GM21737 (cell line): Measurements from ENCODE around the gene FXYD3.

ENCODE experiments used
- ATAC-seq: cut with Tn5 transposase; IDR thresholded peaks from one replicate; pipeline ENCODE4 v1.9.1; 2021; ENCODE audit warnings: mild to moderate bottlenecking, moderate library complexity; ENCODE audit not compliant: unreplicated experiment

FXYD3 gene

DNA sequence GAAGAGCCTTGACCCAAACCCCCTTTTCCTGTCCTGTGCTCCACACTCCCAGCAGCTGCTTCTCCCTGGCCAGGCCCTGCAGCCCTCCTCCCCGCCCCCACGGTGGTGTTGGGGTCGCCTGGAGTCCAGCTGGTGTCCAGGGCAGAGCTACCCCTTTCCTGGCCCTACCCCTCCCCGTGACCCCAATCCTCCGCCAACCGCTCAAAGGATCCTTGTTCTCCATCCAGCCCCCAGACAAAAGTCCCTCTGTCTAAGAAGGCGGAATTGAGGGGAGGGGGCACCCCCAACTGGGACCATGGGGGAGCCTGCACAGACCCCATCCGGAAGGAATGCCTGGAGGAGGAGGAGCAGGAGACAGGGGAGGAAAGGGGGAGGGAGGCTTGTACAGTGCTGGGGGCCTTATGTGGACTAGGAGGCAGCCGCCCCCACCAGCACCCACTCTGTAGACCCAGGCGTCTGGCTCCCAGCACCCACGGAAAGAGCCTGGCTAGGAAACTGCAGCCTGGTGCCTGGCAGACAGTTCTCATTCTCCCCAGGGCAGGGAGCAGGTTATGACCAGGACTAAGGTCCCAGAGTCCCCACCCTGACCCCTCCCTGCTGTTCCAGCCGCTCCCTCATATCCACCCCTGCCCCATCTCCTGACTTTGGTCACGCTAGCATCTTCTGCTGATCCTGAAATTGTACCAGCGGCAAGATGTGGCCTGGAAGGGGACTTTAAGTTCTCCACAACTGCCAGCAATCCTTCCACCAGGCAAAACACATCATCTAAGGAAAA lies at the start of gene FXYD3:
Gene FXYD3 (plus strand): TSS at position 647 of the 775 bp plus-strand sequence. CDS start 3,554 bp downstream, outside the sequence.
- no peak for ATAC-seq

- ATAC-seq, result no peak
These were observed 49.5 kb upstream of the FXYD3 start for GRCh38 chr19:35066121-35066520.

- peak; percentile 76 for ATAC-seq
These were observed 48.7 kb upstream of the FXYD3 start for GRCh38 chr19:35066691-35067563.

DNA sequence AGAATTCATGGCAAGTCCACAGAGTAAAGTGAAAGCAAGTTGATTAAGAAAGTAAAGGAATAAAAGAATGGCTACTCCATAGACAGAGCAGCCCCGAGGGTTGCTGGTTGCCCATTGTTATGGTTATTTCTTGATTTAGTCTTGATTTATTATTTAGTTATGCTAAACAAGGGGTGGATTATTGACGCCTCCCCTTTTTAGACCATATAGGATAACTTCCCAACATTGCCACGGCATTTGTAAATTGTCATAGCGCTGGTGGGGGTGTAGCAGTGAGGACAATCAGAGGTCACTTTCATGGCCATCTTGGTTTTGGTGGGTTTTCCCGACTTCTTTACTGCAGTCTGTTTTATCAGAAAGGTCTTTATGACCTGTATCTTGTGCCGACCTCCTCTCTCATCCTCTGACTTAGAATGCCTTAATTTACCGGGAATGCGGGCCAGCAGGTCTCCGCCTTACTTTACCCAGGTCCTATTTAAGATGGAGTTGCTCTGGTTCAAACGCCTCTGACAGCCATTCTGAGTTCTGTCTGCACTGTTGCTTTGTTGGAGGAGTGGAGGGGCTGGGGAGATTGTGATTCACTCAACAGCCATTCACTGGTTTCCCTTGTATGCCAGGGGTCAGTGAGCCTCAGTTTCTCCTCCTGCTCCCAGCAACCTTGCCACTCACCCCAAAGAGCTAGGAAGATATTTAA lies 46.5 kb upstream of the FXYD3 start:
- ATAC-seq, result no peak

DNA sequence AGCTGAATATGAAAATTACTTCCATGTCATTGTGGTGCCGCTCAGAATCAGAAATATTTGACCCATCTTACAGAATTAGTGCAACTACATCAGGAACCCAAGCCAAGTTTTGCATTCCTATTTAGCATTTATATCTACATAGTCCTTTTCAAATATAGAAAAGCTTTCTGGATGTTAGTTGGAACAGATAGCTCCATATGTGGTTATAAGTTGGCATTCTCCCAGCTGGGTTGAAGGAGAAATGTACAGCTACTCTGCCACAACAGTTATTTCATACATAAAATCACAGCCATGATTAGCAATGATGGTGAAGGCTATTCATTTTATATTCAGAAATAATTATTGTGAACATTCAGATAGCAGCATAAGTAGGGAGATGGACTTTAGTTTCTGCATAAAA lies 45.9 kb upstream of the FXYD3 start:
- ATAC-seq, result no peak

GRCh38 chr19:35070471-35070870 lies 45.2 kb upstream of the FXYD3 start:
- no peak for ATAC-seq

- ATAC-seq, result no peak
These were observed 42.1 kb upstream of the FXYD3 start for GRCh38 chr19:35073516-35073915.

DNA sequence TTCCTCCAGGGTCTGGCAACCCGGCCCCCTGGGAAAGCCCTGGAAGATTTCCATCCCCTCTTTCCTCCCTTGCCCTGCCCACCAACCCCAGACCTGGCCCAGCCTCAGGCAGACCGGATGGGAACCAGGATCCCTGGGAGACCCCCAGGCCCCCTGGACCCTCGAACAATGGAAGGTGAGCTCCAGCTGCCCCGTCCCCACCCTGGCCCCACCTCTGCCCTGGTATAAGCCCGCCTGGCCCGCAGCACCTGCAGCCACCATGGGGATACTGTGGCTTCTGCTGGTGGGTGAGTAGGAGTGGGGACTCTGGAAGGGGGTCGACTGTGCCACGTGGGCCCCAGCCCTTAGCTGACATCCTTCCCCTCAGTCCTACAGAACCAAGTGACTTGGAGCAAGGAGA lies 41.7 kb upstream of the FXYD3 start:
- ATAC-seq, result no peak

DNA sequence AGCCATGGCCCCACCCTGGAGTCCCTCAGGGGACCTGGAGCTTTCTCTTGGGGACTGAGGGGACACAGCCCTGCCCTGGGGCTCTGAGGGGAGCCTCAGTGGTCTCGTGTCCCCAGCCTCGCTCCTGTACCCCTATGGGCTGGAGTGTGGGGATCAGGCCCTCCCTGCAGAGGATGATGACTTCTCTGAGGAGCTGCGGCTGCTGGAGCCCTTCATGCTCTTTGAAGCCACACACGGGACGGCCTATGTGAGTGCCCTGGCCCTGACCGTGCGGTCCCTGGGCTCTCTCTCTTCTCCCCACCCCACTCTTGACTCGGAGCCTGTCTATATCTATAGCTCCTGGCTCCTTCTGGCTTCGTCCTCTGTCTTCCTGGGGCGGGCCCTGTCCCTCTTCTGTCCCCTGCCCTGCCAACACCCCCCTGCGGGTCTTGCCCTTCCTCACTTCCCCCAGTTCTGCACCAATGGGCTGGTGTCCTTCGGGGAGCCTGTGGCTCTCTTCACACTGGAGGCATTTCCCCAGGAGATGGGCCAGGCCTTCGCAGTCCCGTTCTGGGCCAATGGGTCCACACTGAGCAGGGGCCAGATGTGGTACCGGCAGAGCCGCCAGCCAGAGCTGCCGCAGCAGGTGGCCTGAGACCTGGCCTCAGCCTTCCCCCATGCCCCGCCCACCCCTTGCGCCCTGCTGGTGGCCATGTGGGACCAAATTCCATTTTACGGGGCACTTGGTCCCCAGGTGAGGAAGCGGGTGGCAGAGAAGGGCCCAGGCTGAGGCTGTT lies 41.0 kb upstream of the FXYD3 start:
- ATAC-seq, result no peak

DNA sequence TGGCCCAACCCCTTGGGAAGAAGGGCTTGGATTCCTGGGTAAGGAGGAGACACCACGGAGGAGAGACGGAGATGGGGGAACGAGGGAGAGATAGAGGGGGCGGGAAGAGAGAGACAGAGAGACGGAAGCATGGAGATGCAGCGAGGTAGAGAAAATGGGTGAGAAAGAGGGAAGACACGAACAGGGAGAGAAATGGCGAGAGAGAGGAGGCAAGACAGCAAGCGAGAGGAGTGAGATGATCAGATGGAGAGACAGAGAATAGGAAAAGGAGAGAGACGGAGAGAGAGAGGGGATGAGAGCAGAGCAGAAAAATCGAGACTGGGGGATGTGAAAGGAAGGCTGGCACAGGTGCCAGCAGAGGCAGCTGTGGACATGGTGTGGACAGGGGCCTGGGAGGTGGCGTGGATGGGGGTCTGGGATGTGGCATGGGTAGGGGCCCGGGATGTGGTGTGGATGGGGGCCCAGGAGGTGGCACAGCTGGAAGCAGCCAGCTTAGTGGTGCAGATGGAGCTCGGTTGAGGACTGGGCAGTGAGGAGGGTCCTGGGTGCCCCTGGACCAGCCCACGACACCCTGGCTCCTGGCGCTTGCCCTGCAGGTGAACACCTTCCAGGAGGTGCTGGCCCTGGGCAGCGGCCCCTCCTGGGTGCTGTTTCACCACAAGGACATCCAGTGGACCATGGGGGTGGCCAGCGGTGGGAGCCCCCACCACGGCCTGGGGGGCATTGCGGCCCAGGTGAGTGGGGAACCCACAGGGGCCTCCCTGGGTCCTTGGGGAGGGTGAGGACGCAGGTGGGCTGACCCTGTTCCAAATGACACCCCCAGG lies 40.2 kb upstream of the FXYD3 start:
- ATAC-seq, result no peak

GRCh38 chr19:35076026-35076370 lies 39.6 kb upstream of the FXYD3 start:
- ATAC-seq, result no peak

DNA sequence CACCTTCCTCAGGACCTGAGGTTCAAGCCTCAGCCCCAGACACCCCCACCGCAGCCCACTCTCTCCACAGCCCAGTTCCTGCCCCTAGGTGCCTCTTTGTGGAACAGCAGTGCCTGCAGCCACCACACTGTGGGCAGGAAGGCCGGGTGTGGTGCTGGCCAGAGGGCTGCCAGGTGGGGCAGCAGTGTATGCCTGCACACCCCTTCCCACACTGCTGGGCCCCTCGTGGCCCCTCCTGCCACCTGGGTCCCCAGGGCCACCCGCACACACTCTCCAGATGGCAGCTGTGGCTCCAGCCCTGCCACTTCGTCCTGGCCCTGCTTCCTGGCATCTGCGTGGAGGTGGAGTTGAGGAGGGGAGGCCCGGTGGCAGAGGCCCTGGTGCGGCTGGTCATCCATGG lies 39.0 kb upstream of the FXYD3 start:
- ATAC-seq, result no peak

- no peak for ATAC-seq
These were observed 38.0 kb upstream of the FXYD3 start for GRCh38 chr19:35077411-35078223.

GRCh38 chr19:35079826-35080225 lies 35.8 kb upstream of the FXYD3 start:
- no peak for ATAC-seq

DNA sequence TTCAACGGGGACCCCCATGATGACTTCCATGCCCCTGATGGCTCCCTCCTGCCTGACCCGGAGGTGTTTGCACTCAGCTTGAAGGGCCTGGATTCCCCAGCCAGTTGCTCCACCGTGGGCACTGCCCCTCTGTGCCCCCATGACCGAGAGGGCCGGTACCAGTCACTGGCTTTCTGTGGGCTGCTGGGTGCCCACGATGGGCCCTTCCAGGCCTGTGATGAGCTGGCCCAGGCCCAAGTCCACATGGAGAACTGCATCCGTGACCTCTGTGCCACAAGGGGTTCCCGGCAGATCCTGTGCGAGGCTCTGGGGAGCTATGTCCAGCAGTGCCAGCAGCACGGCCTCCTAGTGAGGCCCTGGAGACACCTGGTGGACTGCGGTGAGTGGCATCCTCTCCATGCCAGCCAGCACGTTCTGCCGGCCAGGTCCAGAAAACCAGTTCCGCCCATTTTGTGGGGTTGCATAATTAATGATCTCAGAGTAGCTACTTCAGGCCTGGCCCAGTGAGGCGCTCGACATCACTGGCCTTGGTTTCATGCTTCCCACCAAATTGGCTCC lies 34.9 kb upstream of the FXYD3 start:
- no peak for ATAC-seq

DNA sequence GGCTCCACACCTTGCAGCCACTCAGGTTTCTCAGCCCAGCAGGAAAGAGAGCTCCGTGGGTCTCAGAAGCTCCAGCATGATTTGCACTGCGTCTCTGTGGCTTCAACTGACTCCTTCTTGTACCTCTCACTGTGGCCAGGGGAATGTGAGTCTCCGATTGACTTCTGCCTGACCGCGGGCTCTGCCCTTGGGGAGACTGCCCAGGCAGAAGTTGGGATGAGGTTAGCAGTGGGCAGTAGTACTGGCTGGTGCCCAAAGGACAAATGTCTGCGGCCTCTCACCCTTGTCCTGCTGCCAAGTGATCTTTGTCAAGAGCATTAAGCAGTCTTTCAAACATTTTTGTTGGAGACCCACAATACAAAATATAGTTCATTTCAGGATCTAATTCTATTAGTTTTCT lies 34.4 kb upstream of the FXYD3 start:
- no peak for ATAC-seq

GRCh38 chr19:35083691-35084508 lies 31.7 kb upstream of the FXYD3 start:
- no peak for ATAC-seq

GRCh38 chr19:35084509-35084762 lies 31.2 kb upstream of the FXYD3 start:
- ATAC-seq, result no peak
